GM18907 (cell line): ENCODE data around the gene TBC1D9B.
"Not testable (repeated sequence)": the region's sequence is repeated elsewhere in the genome, so short reads cannot be mapped to it uniquely, and the experiment has no call there.

Source experiments
- ATAC-seq: cut with Tn5 transposase; IDR thresholded peaks from one replicate; pipeline ENCODE4 v1.9.1; 2021; ENCODE audit warnings: mild to moderate bottlenecking, moderate library complexity; ENCODE audit not compliant: unreplicated experiment

Gene TBC1D9B

DNA sequence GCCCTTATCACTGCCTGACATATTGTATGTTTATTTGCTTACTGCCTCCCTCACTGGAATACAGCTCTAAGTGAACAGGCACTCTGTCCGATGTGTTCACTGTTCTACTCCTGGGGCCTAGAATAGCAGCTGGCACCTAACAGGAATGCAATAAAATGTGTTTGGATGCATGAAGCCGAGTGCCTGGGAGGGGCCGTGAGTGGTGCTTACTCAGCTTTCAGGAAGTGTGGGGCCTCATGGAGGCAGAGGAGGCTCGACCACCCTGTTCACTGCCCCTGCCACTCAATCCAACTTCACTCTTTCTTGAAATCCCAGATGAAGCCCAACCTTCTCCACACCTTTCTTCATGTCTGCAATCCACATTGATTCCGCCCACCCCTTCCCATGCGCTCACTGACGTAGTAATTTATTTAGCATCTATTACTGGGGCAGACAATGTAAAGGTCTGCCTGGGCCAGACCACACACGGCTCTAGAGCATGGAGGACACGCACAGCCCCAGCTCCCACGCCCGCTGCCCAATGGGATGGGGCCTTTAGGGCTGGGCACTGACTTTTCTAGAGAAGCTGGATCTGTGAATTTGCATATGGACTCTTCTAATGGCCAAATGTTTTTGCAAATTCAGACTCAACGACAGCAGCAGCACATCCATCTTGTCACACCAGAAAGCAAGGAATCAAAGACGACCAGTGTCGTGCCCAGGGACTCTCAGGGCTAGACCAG is 21.3 kb downstream of the TBC1D9B start:
- ATAC-seq, result no peak

DNA sequence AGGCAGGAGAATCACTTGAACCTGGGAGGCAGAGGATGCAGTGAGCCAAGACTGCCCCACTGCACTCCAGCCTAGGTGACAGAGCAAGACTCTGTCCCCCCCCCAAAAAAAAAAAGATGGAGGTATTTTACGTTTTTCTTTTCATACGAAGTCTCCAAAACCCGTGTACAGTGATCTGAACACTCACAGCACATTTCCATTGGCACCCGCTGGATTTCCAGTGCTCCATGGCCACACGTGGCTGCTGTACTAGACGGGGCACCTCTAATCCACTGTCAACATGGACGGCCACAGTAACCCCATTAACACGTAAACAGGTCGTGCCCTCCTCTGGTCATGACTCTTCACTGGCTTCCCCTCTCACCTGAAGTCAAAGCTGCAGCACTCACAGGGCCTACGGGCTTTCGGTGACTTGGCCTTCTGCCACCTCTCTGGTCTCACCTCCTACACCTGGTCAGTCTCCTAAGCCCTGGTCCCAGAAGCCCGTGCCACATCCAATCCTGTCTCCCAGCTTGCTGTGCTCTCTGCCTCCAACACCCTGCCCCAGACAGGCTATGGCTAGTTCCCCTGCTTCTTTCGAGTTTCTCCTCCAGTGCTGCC is 22.1 kb downstream of the TBC1D9B start:
- ATAC-seq, result no peak

DNA sequence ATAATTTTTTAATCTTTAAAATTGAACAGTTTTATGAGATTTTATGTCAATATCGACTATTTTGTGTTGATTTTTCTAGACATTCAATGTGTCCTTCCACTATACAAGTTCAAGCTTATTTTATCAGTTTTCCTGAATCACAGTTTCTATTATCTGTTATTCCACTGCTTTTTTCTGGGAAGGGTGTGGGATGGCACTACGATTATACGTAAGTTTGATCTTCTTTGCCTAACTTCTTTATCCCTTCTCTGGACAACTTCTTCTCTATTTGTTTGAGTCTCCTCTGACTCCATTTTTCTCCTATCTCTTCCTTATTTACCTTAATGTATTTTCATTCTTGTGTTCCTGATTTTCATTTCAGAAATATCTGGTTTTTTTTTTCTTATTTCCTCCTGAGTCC is 24.5 kb downstream of the TBC1D9B start:
- ATAC-seq, result no peak

DNA sequence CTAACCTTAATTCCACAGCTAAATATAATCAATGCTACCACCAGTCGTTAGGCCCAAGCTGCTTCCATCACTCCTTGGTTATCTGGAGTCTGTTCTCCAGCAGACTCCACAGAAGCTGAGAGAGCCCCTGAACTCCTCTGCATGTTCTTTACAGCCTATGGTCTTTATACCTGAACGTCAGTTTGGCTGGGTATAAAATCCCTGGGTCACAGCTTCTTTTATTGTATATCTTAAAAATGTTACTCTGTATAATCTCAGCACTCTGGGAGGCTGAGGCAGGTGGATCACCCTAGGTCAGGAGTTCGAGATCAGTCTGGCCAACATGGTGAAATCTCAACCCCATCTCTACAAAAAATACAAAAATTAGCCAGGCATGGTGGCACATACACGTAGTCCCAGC is 25.4 kb downstream of the TBC1D9B start:
- ATAC-seq, result no peak

DNA sequence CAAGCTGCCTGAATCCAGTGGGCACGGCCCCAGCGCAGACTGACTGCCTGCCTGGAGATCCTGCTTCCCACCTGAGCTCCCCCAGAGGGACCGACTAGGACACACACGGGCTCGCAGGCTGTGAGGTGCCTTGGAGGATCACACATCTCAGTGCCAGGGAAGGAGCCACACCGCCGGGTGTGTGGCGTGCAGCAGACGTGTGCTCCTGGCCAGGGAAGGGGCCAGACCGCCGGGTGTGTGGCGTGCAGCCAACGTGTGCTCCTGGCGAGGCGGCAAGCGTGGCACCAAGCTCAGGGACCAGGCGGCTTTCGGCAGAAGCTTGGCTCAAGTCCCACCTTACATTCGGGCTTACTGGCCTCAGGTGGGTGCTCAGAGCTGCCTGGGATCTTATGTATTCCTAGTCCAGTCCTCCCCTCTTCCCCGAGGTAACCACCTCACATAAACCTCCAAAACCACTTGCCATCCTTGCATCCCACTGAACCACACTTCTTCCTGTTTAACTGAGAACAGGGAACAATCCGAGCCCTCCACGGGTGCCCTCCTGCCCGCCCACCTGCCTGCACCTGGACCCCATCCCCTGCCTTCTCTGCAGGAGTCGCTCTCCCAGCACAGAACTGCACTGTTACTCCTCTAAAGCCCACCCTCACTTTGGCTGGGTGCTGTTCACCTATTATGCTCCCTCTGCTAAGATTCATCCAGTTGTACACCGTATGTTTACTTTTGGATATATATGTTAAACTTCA is 26.7 kb downstream of the TBC1D9B start:
- ATAC-seq, result no peak

- no peak for ATAC-seq
Measured at GRCh38 chr5:179880066-179880650, 27.5 kb downstream of the TBC1D9B start.

- no peak for ATAC-seq
Measured at GRCh38 chr5:179879690-179880010, 28.0 kb downstream of the TBC1D9B start.

DNA sequence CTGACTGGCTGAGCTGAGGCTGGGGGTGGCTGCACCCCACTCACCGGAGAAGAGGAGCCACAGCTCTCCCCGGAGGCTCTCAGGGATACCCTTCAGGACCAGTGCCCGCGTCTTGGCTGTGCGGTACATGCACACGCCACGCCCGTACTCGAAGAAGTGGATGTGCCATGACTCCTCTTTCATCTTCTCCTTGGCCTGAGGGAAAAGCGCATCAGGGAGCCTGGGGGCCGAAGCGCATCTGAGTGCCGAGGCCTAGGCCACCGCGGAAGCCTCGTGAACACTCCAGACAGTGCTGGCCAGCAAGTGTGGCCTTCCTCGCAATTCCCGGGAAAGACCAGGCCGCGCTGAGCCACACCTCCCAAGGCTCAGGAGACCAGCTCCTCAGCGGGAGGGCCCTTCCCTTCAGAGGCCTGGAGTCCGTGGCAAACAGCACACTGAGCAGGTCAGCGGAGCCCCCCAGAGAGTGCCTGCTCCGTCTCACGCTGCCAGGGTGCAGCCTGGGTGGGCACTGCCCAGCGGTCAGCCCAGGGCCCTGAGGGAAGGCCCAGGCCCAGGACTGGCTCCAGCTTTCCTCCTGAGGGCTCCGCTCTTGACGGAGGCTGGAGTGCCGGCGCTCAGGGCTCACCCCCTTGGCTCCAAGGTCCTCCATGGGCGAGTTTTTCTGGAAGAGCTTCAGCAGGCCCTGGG is 28.6 kb downstream of the TBC1D9B start:
- no peak for ATAC-seq

- ATAC-seq, result no peak
Measured at GRCh38 chr5:179878222-179879002, 29.3 kb downstream of the TBC1D9B start.

- ATAC-seq, result no peak
Measured at GRCh38 chr5:179876610-179876952, 31.1 kb downstream of the TBC1D9B start.

DNA sequence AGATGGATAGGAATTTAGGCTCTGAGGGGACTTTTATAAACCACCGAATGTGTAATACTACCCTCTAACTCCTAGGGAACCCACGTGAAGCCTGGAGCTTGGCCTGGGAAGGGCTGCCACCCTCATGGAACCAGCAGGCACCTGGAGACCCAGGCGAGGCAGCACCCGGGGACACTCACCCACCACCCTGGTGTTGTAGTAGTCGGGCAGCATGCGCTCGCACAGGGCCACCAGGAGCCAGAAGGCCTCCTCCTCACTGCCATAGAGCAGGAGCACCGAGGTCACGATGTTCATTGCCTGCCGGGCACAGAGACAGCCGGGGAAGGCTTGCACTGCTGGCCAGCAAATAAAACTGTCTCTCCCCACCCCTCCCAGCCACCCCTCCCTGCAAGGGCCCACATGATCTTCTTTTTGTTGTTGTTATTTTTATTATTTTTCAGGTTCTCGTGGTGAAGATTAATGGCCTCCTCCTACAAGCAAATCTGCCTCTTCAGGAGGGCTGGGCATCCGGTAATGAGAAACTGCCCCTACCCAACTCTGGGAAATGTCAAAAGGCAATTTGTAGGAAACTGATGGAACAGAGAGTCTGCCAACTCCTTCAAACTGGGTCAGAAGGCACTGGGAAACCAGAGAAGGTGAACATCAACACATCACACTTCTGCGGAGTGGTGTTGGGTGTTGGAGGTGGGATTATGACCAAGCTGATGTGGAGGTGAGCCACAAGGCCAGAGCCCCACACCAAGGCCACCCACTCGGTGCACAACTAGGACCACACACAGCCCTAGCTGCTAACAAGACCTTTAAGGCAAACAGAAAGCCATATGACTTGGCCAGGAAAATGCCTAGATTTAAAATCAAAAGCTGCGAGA is 31.7 kb downstream of the TBC1D9B start:
- ATAC-seq, result no peak

DNA sequence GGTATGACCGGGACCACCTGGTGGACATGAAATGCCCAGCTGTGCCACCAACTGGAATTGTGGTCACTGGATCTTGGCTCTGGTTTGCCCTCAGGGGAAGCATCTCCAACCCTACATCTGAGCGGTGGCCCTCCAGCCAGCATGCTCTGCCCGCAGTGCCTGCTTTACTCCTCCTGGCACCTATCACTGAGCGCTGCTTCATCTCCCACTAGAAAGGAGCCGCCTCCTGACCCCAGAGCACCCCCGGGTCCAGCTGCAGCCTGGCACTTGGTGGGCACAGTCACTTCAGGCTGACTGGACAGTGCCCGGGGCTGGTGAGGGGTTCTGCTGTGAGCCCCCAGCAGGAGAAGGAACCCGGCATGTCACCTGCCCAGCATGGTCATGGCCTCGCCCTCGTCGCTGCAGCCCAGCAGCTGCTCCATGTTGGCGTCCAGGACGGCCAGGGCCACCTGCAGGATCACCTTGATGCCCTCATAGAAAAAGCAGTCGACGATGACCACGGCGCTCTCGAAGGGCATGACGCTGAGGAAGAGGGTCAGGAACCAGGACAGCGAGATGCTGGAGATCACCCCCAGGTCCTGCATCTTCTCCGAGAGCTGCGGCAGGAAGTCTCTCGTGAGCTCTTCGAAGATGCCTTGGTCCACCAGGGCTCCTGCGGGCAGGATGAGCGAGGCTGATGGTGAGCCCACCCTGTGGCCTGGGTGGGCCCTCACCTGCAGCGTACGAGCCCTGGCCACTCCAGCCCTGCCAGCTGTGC is 33.0 kb downstream of the TBC1D9B start:
- no peak for ATAC-seq

DNA sequence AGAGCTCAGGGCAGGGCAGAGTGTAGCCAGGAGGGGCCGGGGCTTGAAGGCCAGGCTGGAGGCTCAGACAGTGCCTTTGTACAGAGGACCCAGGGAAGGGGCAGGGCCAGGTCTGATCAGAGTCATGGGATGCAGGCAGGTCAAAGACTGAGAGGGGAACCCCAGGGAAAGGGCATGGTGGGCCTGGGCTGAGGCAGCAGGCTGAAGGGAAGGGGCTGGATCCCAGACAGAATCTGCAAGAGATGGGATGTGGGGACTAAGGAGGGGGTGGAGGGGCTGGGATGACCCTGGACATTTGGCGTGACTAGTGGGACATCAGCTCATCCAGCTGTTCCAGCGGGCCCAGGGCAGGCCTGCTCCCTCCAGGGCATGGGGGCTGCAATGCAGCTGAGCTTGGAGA is 33.6 kb downstream of the TBC1D9B start:
- ATAC-seq, result no peak

GRCh38 chr5:179873588-179874110 is 34.0 kb downstream of the TBC1D9B start:
- no peak for ATAC-seq

DNA sequence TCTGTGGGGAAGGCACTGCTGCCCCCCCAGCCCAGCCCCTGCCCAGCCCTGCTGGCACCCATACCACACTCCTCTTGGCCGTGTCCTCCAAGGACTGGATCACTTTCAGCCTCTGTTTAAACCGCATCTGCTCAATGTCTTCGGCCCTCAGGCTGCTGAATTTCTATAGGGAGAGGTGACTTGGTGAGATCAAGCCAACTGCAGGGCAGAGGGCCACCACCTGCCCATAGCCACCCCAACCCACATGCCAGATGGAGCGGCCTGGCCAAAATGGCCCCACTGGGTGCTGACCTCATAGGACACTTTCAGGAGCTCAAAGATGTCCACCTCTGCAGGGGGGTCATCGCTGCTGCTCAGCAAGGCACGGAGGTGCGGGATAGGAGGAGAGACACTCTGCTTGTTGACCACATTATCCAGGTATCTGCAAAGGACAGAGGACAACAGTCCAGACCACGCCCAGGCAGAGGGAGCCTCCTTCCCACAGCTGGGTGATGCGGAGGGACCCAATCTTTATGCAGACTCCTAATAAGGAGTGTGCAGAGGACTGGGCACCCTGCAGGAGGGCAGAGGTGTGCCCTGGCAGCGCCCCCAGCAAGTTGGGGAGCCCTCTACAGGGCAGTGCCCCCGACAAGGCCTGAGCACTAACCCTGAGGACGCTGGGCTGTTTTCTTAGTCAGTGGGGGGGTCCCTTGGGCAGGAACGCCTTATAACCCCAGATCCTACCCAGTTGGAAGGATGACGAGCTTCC is 34.7 kb downstream of the TBC1D9B start:
- ATAC-seq, result no peak

DNA sequence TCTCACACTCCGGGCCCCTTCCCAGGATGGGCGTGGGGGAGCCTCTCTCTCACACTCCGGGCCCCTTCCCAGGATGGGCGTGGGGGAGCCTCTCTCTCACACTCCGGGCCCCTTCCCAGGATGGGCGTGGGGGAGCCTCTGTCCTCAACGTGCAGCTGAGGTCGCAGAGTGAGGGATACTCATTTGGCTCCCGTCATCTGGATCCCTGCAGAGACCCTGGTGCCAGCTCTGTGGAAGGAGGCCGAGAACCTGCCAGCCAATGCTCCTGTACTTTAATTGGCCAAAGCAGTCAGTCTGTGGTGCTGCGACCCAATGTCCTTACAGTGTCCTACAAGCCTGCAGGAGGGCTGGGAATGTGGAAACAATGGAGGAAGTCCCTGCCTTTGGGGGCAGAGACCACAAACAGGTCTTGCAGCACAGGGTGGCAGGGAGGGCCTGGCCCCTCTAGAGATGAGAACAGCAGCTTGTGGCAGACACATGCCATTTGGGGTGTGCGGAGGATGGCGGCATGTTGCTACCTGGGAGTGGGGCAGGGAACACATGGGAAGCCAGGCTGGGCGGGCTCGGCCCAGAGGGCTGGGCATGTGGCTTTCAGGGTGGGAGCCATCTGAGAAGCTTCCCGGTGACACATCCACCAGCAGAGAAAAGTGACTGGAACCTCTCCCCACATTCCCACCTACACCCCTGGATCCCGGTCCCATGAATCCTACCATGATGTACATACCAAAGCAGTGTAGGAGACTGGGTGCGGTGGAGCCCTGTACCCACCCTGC is 35.5 kb downstream of the TBC1D9B start:
- no peak for ATAC-seq

- ATAC-seq, result not testable (repeated sequence)
Measured at GRCh38 chr5:179871533-179871932, 36.2 kb downstream of the TBC1D9B start.
